Measurements from ENCODE around the gene KDM4C. TPM values are rescaled to one million over a fixed set of nuclear protein-coding genes. Genes with fewer than 3 reads are reported as not detected.

The KDM4C gene
- total RNA-seq, 4 donors from 2014 or later, result 32.3 to 41.4 (median 35.3) TPM

DNA sequence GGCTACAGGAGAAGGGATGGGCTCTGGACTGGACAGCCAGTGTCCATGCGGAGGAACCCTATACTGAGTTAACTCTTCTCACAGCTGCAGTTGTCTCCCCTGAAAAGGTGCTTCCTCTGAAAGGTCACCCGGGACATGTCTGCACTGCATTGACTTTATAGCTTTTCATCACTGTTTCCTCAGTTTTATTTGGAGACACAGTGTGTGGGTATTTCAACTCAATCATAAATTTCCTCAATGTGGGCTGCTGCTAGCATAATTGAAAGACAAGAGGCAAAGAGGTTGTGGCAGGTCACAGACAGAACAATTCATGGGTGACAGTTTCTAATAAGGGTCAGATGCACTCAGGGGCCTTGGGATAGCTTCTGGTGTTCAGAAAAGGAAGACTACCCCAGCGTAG is 336.8 kb downstream of the KDM4C start:
- no peak for TF ChIP-seq POLR2A (IDR thresholded peaks at IDR 0.05)
- TF ChIP-seq, protein P1, sequence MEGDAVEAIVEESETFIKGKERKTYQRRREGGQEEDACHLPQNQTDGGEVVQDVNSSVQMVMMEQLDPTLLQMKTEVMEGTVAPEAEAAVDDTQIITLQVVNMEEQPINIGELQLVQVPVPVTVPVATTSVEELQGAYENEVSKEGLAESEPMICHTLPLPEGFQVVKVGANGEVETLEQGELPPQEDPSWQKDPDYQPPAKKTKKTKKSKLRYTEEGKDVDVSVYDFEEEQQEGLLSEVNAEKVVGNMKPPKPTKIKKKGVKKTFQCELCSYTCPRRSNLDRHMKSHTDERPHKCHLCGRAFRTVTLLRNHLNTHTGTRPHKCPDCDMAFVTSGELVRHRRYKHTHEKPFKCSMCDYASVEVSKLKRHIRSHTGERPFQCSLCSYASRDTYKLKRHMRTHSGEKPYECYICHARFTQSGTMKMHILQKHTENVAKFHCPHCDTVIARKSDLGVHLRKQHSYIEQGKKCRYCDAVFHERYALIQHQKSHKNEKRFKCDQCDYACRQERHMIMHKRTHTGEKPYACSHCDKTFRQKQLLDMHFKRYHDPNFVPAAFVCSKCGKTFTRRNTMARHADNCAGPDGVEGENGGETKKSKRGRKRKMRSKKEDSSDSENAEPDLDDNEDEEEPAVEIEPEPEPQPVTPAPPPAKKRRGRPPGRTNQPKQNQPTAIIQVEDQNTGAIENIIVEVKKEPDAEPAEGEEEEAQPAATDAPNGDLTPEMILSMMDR (IDR thresholded peaks at IDR 0.05), result no peak
- intact Hi-C loops (cut with DNase I; ENCODE audit: low total_unique reads), result no loop called here

GRCh38 chr9:7095058-7095457 is 337.3 kb downstream of the KDM4C start:
- no peak for DNase-seq (ENCODE audit: low spot score in 2 of 2)
- TF ChIP-seq, protein P1 (IDR thresholded peaks at IDR 0.05), result no peak
- no peak overlapping the region for H3K4me3 ChIP-seq (ENCODE audit: low read depth, poor library complexity, severe bottlenecking)
- intact Hi-C loops (cut with DNase I; ENCODE audit: low total_unique reads), result no loop called here
- 63 to 65% methylated on average over 3 of the region's 3 CpGs for WGBS, 2 donors

More for the DNA sequence above, 336.8 kb downstream of the KDM4C start:
- no peak overlapping the region for H3K4me3 ChIP-seq (ENCODE audit: low read depth, poor library complexity, severe bottlenecking)
- WGBS, 2 donors, result 87 to 90% methylated on average over 3 of the region's 3 CpGs
- no peak for DNase-seq (ENCODE audit: low spot score in 2 of 2)

GRCh38 chr9:7097040-7097715 is 339.4 kb downstream of the KDM4C start:
- WGBS, 2 donors, result 67 to 68% methylated on average over 7 of the region's 7 CpGs
- intact Hi-C loops (cut with DNase I; ENCODE audit: low total_unique reads), result no loop called here
- DNase-seq (ENCODE audit: low spot score in 2 of 2), result no peak
- TF ChIP-seq, protein P1 (IDR thresholded peaks at IDR 0.05), result no peak
- TF ChIP-seq POLR2A (IDR thresholded peaks at IDR 0.05), result no peak
- H3K4me3 ChIP-seq (ENCODE audit: low read depth, poor library complexity, severe bottlenecking), result no peak overlapping the region

- WGBS, 2 donors, result 77 to 78% methylated on average over 3 of the region's 3 CpGs
- no peak overlapping the region for H3K4me3 ChIP-seq (ENCODE audit: low read depth, poor library complexity, severe bottlenecking)
- intact Hi-C loops (cut with DNase I; ENCODE audit: low total_unique reads), result no loop called here
- no peak for DNase-seq (ENCODE audit: low spot score in 2 of 2)
- TF ChIP-seq, protein P1 (IDR thresholded peaks at IDR 0.05), result no peak
- TF ChIP-seq POLR2A (IDR thresholded peaks at IDR 0.05), result no peak
These were observed 340.3 kb downstream of the KDM4C start for GRCh38 chr9:7097785-7098752.

DNA sequence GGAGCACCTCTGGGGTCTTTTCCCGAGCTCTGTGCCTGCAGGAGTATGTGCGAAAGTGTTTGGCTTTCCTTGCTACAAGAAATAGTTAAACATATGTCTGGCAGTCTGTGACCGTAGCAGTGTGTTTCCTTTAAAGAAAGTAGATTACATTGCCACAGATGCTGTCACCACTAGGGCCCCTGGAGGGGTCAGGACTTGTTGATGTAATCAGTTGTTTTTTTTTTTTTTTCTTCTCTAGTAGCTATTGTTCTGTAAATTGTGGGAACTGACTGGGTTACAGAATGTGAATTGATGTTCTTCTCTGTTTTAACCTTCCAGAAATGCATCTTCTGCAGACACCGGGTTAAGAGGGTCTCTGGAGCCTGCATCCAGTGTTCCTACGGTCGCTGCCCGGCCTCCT is 345.6 kb downstream of the KDM4C start:
- intact Hi-C loops (cut with DNase I; ENCODE audit: low total_unique reads), result no loop called here
- no peak for DNase-seq (ENCODE audit: low spot score in 2 of 2)
- no peak for TF ChIP-seq POLR2A (IDR thresholded peaks at IDR 0.05)
- TF ChIP-seq, protein P1 (IDR thresholded peaks at IDR 0.05), result no peak
- 89 to 92% methylated on average over 7 of the region's 7 CpGs for WGBS, 2 donors
- H3K4me3 ChIP-seq (ENCODE audit: low read depth, poor library complexity, severe bottlenecking), result no peak overlapping the region
